ENCODE results near the gene TRAFD1. TPM values are rescaled to one million over a fixed set of nuclear protein-coding genes. Genes with fewer than 3 reads are reported as not detected.

Gene TRAFD1
- total and polyA plus RNA-seq, 4 donors, result 38.1 to 48.2 (median 42.8) TPM

DNA sequence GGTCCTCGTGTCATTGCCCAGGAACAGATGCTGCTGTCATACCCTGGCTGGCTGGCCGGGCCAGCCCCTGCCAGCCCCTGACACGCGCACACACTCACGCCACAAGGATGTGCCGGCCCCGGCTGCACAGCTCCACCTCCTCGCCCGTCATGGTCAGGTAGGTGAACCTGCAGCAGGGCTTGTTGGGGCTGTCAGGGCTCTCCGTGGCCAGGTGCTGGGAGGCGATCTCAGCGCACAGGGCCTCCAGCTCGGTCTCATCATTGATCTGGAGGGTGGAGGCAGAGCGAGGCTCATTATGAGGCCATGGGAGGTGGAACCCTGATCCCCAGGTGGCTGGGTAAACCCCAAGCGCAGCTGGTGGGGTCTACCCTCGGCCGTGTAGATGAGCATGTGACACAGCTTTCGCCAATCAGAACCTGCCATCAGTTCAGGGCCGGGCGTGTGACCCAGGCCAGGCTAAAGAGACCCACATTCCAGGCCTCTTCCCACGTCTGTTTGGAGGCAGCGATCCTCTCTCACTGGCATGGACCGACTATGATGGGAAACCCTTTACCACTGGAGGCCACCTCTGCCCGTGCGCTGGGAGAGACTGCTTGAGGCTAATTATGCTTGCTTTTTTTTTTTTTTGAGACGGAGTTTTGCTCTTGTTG is 38.8 kb downstream of the TRAFD1 start:
- H3K9me3 ChIP-seq (ENCODE audit: control insufficient read depth, insufficient read depth, low read length), result no peaks in the 10 kb centered on the region
- no peak for DNase-seq (ENCODE audit: low read depth in 4 of 6, low spot score in 6 of 6)
- no peak overlapping the region for H3K27ac ChIP-seq (ENCODE audit: low read depth, low read length)
- no peaks in the 10 kb centered on the region for H3K27me3 ChIP-seq (ENCODE audit: control insufficient read depth, insufficient read depth, low read length)
- no peaks in the 10 kb centered on the region for H3K4me1 ChIP-seq (ENCODE audit: control insufficient read depth, insufficient read depth, low read length)
- WGBS (ENCODE audit: insufficient coverage), result 94% methylated on average over 19 of the region's 26 CpGs
- no peak overlapping the region for H3K4me3 ChIP-seq (ENCODE audit: low read depth, low read length)
- peaks cover 92% of the 10 kb centered on the region for H3K36me3 ChIP-seq (ENCODE audit: control insufficient read depth, insufficient read depth, low read length)

- no peaks in the 10 kb centered on the region for H3K27me3 ChIP-seq (ENCODE audit: control insufficient read depth, insufficient read depth, low read length)
- no peak for DNase-seq (ENCODE audit: low read depth in 4 of 6, low spot score in 6 of 6)
- no peaks in the 10 kb centered on the region for H3K9me3 ChIP-seq (ENCODE audit: control insufficient read depth, insufficient read depth, low read length)
- no peak overlapping the region for H3K4me3 ChIP-seq (ENCODE audit: low read depth, low read length)
- H3K27ac ChIP-seq (ENCODE audit: low read depth, low read length), result no peak overlapping the region
- peaks cover 95% of the 10 kb centered on the region for H3K36me3 ChIP-seq (ENCODE audit: control insufficient read depth, insufficient read depth, low read length)
- 98% methylated on average over 7 of the region's 13 CpGs for WGBS (ENCODE audit: insufficient coverage)
- no peaks in the 10 kb centered on the region for H3K4me1 ChIP-seq (ENCODE audit: control insufficient read depth, insufficient read depth, low read length)
Measured at GRCh38 chr12:112165624-112166023, 40.3 kb downstream of the TRAFD1 start.

DNA sequence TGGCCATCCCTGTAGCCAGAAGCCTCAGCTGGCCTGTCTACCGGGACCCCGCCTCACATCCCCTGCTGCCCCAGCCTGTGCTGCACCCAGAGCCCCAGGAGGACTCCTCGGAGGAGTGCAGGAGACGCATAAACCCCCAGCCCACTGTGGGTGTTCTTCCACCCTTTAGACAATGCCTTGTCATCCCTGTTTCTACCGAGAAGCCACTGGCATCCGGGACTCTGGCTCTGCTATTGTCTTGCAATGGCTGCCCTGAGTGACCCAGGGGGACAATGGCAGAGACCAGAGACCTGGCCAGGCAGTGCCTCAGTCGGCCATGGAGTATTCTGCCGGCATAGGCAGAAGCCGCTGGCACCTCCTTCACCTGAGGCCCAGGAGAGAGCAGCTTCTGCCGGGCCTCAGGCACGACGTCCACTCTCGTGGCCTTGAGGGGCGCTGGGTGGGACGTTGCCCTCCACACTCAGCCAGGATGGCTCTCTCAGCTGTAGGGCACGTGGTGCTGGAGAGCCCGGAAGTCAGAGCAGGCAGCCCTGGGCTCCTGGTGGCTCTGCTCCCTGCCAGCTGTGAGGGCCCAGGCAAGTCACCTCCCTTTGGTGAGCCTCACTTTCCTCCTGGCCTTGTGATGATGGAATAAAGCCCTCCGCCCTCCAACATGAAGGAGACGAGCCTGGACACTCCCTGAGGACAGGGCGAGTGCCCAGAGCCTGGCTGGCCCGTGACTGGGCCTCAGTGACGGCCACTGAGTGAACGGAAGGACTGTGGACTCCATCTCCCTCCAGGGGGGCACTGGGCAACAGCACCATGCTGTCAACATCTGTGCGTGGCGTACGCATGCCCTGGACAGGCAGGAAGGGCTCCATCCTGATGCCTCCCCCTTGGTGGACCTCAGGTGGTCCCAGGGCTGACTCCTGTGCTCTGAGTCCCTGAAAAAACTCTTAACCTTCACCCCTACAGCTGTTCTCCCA is 41.0 kb downstream of the TRAFD1 start:
- WGBS (ENCODE audit: insufficient coverage), result 93% methylated on average over 26 of the region's 26 CpGs
- H3K9me3 ChIP-seq (ENCODE audit: control insufficient read depth, insufficient read depth, low read length), result no peaks in the 10 kb centered on the region
- DNase-seq (ENCODE audit: low read depth in 4 of 6, low spot score in 6 of 6), result no peak
- H3K36me3 ChIP-seq (ENCODE audit: control insufficient read depth, insufficient read depth, low read length), result peaks cover 95% of the 10 kb centered on the region
- no peak overlapping the region for H3K27ac ChIP-seq (ENCODE audit: low read depth, low read length)
- no peaks in the 10 kb centered on the region for H3K4me1 ChIP-seq (ENCODE audit: control insufficient read depth, insufficient read depth, low read length)
- H3K27me3 ChIP-seq (ENCODE audit: control insufficient read depth, insufficient read depth, low read length), result no peaks in the 10 kb centered on the region
- no peak overlapping the region for H3K4me3 ChIP-seq (ENCODE audit: low read depth, low read length)

DNA sequence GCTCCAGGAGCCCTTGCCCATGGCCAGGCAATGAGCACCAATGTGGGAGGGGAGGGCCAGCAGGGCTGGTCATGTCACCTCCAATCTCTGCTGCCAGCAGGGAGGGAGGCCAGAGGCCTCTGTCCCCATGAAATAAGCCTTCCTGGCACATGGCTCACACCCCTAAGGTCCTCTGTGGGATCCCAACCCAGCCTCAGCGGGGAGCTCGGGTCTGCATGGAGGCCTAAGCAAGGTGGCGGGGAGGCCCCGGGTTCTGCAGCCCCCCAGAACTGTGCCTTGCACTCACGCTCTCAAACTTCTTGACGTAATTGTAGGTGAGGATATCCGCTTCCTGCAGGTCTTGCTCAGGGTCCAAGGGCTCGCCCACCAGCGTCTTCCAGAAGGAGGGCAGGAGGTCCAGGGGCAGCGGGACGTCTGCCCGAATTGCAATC is 41.7 kb downstream of the TRAFD1 start:
- H3K4me1 ChIP-seq (ENCODE audit: control insufficient read depth, insufficient read depth, low read length), result no peaks in the 10 kb centered on the region
- no peaks in the 10 kb centered on the region for H3K9me3 ChIP-seq (ENCODE audit: control insufficient read depth, insufficient read depth, low read length)
- no peak for DNase-seq (ENCODE audit: low read depth in 4 of 6, low spot score in 6 of 6)
- WGBS (ENCODE audit: insufficient coverage), result 97% methylated on average over 10 of the region's 12 CpGs
- H3K27ac ChIP-seq (ENCODE audit: low read depth, low read length), result no peak overlapping the region
- H3K36me3 ChIP-seq (ENCODE audit: control insufficient read depth, insufficient read depth, low read length), result peaks cover 95% of the 10 kb centered on the region
- no peaks in the 10 kb centered on the region for H3K27me3 ChIP-seq (ENCODE audit: control insufficient read depth, insufficient read depth, low read length)
- no peak overlapping the region for H3K4me3 ChIP-seq (ENCODE audit: low read depth, low read length)

DNA sequence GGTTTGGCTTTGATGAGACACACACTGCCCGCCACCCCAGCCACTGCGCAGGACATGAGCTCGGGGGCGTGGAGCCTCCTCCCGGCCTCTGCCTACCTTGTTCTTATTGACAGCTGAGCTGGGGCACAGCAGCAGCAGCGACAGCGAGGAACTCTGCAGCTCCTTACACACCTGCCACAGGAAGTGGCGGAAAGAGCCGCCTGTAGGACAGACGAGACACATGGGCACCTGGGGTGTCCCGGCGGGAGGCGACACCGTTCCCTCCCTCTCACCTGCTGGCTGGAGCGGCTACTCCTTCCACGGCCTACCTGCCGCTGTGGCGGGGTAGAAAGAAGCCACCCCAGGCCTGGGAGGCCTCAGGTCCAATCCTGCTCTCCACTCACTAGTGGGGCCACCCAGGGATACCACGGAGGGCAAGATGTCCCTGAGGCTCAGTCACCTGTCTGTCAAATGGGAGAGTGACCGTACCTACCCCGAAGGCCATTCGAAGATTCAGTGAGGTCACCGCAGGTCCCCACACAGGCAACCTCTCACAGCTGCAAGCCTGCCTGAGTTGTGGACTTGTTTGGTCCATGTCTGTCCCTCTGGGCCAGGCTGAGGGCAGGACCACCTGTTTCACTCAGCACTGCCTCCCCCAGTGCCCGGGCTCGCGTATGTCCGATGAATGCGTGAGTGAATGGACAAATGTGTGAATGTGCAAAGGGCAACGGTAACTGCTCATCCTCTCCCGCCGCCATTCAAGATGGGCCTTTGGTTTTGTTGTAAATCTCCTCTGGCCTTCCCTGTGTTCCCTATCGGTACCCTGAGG is 42.6 kb downstream of the TRAFD1 start:
- WGBS (ENCODE audit: insufficient coverage), result 91% methylated on average over 27 of the region's 32 CpGs
- Histone ChIP-seq H3K36me3 (ENCODE audit: control insufficient read depth, insufficient read depth, low read length) (peaks cover 95% of the 10 kb centered on the region), H3K9me3 (ENCODE audit: control insufficient read depth, insufficient read depth, low read length) (no peaks in the 10 kb centered on the region), H3K27me3 (ENCODE audit: control insufficient read depth, insufficient read depth, low read length) (no peaks in the 10 kb centered on the region), H3K4me1 (ENCODE audit: control insufficient read depth, insufficient read depth, low read length) (no peaks in the 10 kb centered on the region), H3K4me3 (ENCODE audit: low read depth, low read length) (no peak overlapping the region), H3K27ac (ENCODE audit: low read depth, low read length) (no peak overlapping the region)
- DNase-seq (ENCODE audit: low read depth in 4 of 6, low spot score in 6 of 6), result no peak

GRCh38 chr12:112168561-112168971 is 43.2 kb downstream of the TRAFD1 start:
- Histone ChIP-seq H3K27me3 (ENCODE audit: control insufficient read depth, insufficient read depth, low read length) (no peaks in the 10 kb centered on the region), H3K27ac (ENCODE audit: low read depth, low read length) (no peak overlapping the region), H3K4me3 (ENCODE audit: low read depth, low read length) (no peak overlapping the region), H3K9me3 (ENCODE audit: control insufficient read depth, insufficient read depth, low read length) (no peaks in the 10 kb centered on the region), H3K36me3 (ENCODE audit: control insufficient read depth, insufficient read depth, low read length) (peaks cover 91% of the 10 kb centered on the region), H3K4me1 (ENCODE audit: control insufficient read depth, insufficient read depth, low read length) (no peaks in the 10 kb centered on the region)
- 88% methylated on average over 8 of the region's 8 CpGs for WGBS (ENCODE audit: insufficient coverage)
- no peak for DNase-seq (ENCODE audit: low read depth in 4 of 6, low spot score in 6 of 6)

- Histone ChIP-seq H3K27me3 (ENCODE audit: control insufficient read depth, insufficient read depth, low read length) (no peaks in the 10 kb centered on the region), H3K36me3 (ENCODE audit: control insufficient read depth, insufficient read depth, low read length) (peaks cover 90% of the 10 kb centered on the region), H3K4me1 (ENCODE audit: control insufficient read depth, insufficient read depth, low read length) (no peaks in the 10 kb centered on the region), H3K9me3 (ENCODE audit: control insufficient read depth, insufficient read depth, low read length) (no peaks in the 10 kb centered on the region), H3K4me3 (ENCODE audit: low read depth, low read length) (no peak overlapping the region), H3K27ac (ENCODE audit: low read depth, low read length) (no peak overlapping the region)
- no peak for DNase-seq (ENCODE audit: low read depth in 4 of 6, low spot score in 6 of 6)
- WGBS (ENCODE audit: insufficient coverage), result 95% methylated on average over 15 of the region's 19 CpGs
Measured at GRCh38 chr12:112169161-112169872, 44.0 kb downstream of the TRAFD1 start.

- Histone ChIP-seq H3K27ac (ENCODE audit: low read depth, low read length) (no peak overlapping the region), H3K36me3 (ENCODE audit: control insufficient read depth, insufficient read depth, low read length) (peaks cover 92% of the 10 kb centered on the region), H3K4me3 (ENCODE audit: low read depth, low read length) (no peak overlapping the region), H3K9me3 (ENCODE audit: control insufficient read depth, insufficient read depth, low read length) (no peaks in the 10 kb centered on the region), H3K4me1 (ENCODE audit: control insufficient read depth, insufficient read depth, low read length) (no peaks in the 10 kb centered on the region), H3K27me3 (ENCODE audit: control insufficient read depth, insufficient read depth, low read length) (no peaks in the 10 kb centered on the region)
- no peak for DNase-seq (ENCODE audit: low read depth in 4 of 6, low spot score in 6 of 6)
- WGBS (ENCODE audit: insufficient coverage), result 92% methylated on average over 7 of the region's 7 CpGs
Measured at GRCh38 chr12:112169966-112170365, 44.6 kb downstream of the TRAFD1 start.

GRCh38 chr12:112170376-112170775 is 45.0 kb downstream of the TRAFD1 start:
- no peaks in the 10 kb centered on the region for H3K27me3 ChIP-seq (ENCODE audit: control insufficient read depth, insufficient read depth, low read length)
- no peak overlapping the region for H3K4me3 ChIP-seq (ENCODE audit: low read depth, low read length)
- no peak overlapping the region for H3K27ac ChIP-seq (ENCODE audit: low read depth, low read length)
- no peaks in the 10 kb centered on the region for H3K9me3 ChIP-seq (ENCODE audit: control insufficient read depth, insufficient read depth, low read length)
- WGBS (ENCODE audit: insufficient coverage), result 92% methylated on average over 2 of the region's 8 CpGs
- no peak for DNase-seq (ENCODE audit: low read depth in 4 of 6, low spot score in 6 of 6)
- no peaks in the 10 kb centered on the region for H3K4me1 ChIP-seq (ENCODE audit: control insufficient read depth, insufficient read depth, low read length)
- peaks cover 94% of the 10 kb centered on the region for H3K36me3 ChIP-seq (ENCODE audit: control insufficient read depth, insufficient read depth, low read length)
